Panc1 (cell line): ENCODE results near the gene ZMAT1. TPM values are rescaled to one million over a fixed set of nuclear protein-coding genes. Genes with fewer than 3 reads are reported as not detected.
A peak's percentile ranks its signal among the peaks of the same experiment; 100 is the strongest.

ENCODE experiments used
- ATAC-seq: fragments of 200-7000 bp; cut with Tn5 transposase; 2 replicates; pipeline ENCODE4 v1.9.1; 2020; ENCODE audit warnings: mild to moderate bottlenecking, moderate library complexity
- Bru-seq: library from RNA; stranded (reverse); fragments of 400-500 nt; gene quantifications from one replicate; lab custom pipeline; 2021; lab: Mats Ljungman, UMichigan
- BruChase-seq, 2 experiments: library from RNA; stranded (reverse); fragments of 400-500 nt; gene quantifications; one replicate each; lab custom pipeline; 2021; lab: Mats Ljungman, UMichigan
- BruUV-seq: library from RNA; stranded (reverse); fragments of 400-500 nt; replicated peaks from 2 replicates; lab custom pipeline; 2021; lab: Mats Ljungman, UMichigan
- CTCF ChIA-PET: fragments of 300-600 bp; sonication (Branson Sonifier 250); formaldehyde crosslinking; loops from one replicate; lab custom pipeline; 2022; ENCODE audit warnings: antibody characterized with exemption; lab: Charles Lee
- POLR2A ChIA-PET: fragments of 300-600 bp; sonication (Branson Sonifier 250); formaldehyde crosslinking; loops from one replicate; lab custom pipeline; 2022; ENCODE audit warnings: antibody characterized with exemption; lab: Charles Lee
- DNase-seq: peaks from one replicate; pipeline ENCODE4 v3.0.0-alpha.2; 2010; ENCODE audit warnings: low read depth, low spot score
- H3K27ac ChIP-seq: 2 replicates; pipeline ENCODE4 v1.5.1; 2011; ENCODE audit warnings: mild to moderate bottlenecking, low read length, inconsistent platforms
- H3K27me3 ChIP-seq: fragments of 200-500 bp; sonication (Bioruptor generic); 2 replicates; pipeline ENCODE4 v1.6.0; 2014; ENCODE audit warnings: low read length, inconsistent platforms; ENCODE audit not compliant: control insufficient read depth, insufficient read depth
- H3K36me3 ChIP-seq: fragments of 200-500 bp; sonication (Bioruptor generic); 2 replicates; pipeline ENCODE4 v1.5.1; 2014; ENCODE audit warnings: inconsistent platforms, mild to moderate bottlenecking, low read length, moderate library complexity; ENCODE audit not compliant: control insufficient read depth, insufficient read depth
- H3K4me1 ChIP-seq: 2 replicates; pipeline ENCODE4 v1.5.1; 2011; ENCODE audit warnings: inconsistent platforms, mild to moderate bottlenecking, low read length, moderate library complexity; ENCODE audit not compliant: control insufficient read depth, insufficient read depth
- H3K4me3 ChIP-seq, 2 experiments: 2 replicates each; pipeline ENCODE4 v1.5.1; 2011 to 2012; ENCODE audit warnings: low read depth in 2 of 2, low read length in 2 of 2, mild to moderate bottlenecking in 2 of 2, inconsistent platforms in 1 of 2, moderate library complexity in 1 of 2
- H3K9me3 ChIP-seq: fragments of 200-500 bp; sonication (Bioruptor generic); 2 replicates; pipeline ENCODE4 v1.5.1; 2014; ENCODE audit warnings: low read depth, mild to moderate bottlenecking, inconsistent platforms, low read length, moderate library complexity; ENCODE audit not compliant: control insufficient read depth, insufficient read depth
- POLR2AphosphoS5 ChIP-seq: IDR thresholded peaks from 2 replicates; pipeline ENCODE4 v1.6.1; 2012; ENCODE audit warnings: mild to moderate bottlenecking, low read depth, low read length, moderate library complexity
- REST ChIP-seq, 2 experiments: IDR thresholded peaks; 2 replicates each; pipeline ENCODE4 v1.6.1; 2011 to 2012; ENCODE audit warnings: low read depth in 2 of 2, control low read depth in 1 of 2, low read length in 1 of 2, mild to moderate bottlenecking in 1 of 2, moderate library complexity in 1 of 2; ENCODE audit not compliant: insufficient read depth in 1 of 2
- SIN3A ChIP-seq: IDR thresholded peaks from 2 replicates; pipeline ENCODE4 v1.6.1; 2012; ENCODE audit warnings: low read depth, mild to moderate bottlenecking, low read length, moderate library complexity, borderline replicate concordance; ENCODE audit not compliant: insufficient read depth
- TCF7L2 ChIP-seq: IDR thresholded peaks from 2 replicates; pipeline ENCODE4 v1.6.1; 2011; ENCODE audit warnings: mild to moderate bottlenecking, low read depth, low read length, inconsistent platforms
- in situ Hi-C: cut with HindIII; loops from 2 replicates; pipeline ENCODE4 v1.10.0; 2016; ENCODE audit warnings: low sequenced_read_pairs, low pct_unique_long_range_greater_than_20kb
- intact Hi-C: fragments of 100-400 bp; cut with micrococcal nuclease; formaldehyde crosslinking; loops from one replicate; pipeline ENCODE4 v1.10.0; 2022; ENCODE audit not compliant: unreplicated experiment
- long read RNA-seq: library from polyadenylated mRNA; unstranded; transcript quantifications from one replicate; pipeline ENCODE4 v2.0.0, GENCODE V29; 2021; ENCODE audit not compliant: unreplicated experiment
- polyA plus RNA-seq: library from polyadenylated mRNA; unstranded; fragments of >200 nt; gene quantifications from one replicate; pipeline ENCODE4 v1.2.1, GENCODE V29; 2012; ENCODE audit warnings: missing spikeins; ENCODE audit not compliant: insufficient read length
- total RNA-seq: library from RNA; stranded (reverse); gene quantifications from one replicate; pipeline ENCODE4 v1.2.1, GENCODE V29; 2021; ENCODE audit not compliant: unreplicated experiment
- TF ChIP-seq, protein P1 (sequence below): fragments of 450-650 bp; IDR thresholded peaks from 2 replicates; pipeline ENCODE4 v1.5.1; 2017; ENCODE audit warnings: mild to moderate bottlenecking

The ZMAT1 gene
- total RNA-seq, result 5.7 TPM
- polyA plus RNA-seq, result 2.7 TPM
- Bru-seq, nascent RNA, result percentile 54 among the genes with signal in this experiment
- percentile 67 among the genes with signal in this experiment for BruChase-seq, experiment 1, labeled RNA remaining after a 2-hour chase
- percentile 73 among the genes with signal in this experiment for BruChase-seq, experiment 2, labeled RNA remaining after a 6-hour chase
- long read RNA-seq, full-length matches to known transcripts, result 1 of 6 reads
- long read RNA-seq, partial matches to known transcripts, result 0 of 6 reads
- long read RNA-seq, other reads (novel, unspliced or antisense), result 5 of 6 reads

GRCh38 chrX:101931488-101932248 is at the start of gene ZMAT1:
TSS of gene ZMAT1 (minus strand) at chrX:101932027. CDS start at chrX:101932008, 19 bp downstream.
- DNase-seq, result peak; percentile 80
- Histone ChIP-seq H3K4me3 (peak within 1 kb of the TSS; percentile 61 to 76), H3K27me3 (no peaks in the 10 kb centered on the region), H3K27ac (peak within 1 kb of the TSS; percentile 90), H3K4me1 (peaks cover 3% of the 10 kb centered on the region; the same call in 1 of the 2 replicates), H3K36me3 (no peaks in the 10 kb centered on the region), H3K9me3 (no peaks in the 10 kb centered on the region)
- ChIA-PET CTCF (no interaction called here), POLR2A (interaction anchor here (0.6 to 1.3 kb wide), 3 partner anchors 28 to 53 kb away, joined by 3 to 5 read pairs (median 3); no protein-coding TSS in a partner anchor)
- in situ Hi-C loops, result no loop called here
- intact Hi-C loops, result no loop called here
- peak; percentile 96 for ATAC-seq
- TF ChIP-seq, protein P1, sequence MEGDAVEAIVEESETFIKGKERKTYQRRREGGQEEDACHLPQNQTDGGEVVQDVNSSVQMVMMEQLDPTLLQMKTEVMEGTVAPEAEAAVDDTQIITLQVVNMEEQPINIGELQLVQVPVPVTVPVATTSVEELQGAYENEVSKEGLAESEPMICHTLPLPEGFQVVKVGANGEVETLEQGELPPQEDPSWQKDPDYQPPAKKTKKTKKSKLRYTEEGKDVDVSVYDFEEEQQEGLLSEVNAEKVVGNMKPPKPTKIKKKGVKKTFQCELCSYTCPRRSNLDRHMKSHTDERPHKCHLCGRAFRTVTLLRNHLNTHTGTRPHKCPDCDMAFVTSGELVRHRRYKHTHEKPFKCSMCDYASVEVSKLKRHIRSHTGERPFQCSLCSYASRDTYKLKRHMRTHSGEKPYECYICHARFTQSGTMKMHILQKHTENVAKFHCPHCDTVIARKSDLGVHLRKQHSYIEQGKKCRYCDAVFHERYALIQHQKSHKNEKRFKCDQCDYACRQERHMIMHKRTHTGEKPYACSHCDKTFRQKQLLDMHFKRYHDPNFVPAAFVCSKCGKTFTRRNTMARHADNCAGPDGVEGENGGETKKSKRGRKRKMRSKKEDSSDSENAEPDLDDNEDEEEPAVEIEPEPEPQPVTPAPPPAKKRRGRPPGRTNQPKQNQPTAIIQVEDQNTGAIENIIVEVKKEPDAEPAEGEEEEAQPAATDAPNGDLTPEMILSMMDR, result no peak
- TF ChIP-seq SIN3A, result 0 out of 2 replicates have a peak, but pooled peaks have one; percentile 43
- no TSS peak for BruUV-seq

DNA sequence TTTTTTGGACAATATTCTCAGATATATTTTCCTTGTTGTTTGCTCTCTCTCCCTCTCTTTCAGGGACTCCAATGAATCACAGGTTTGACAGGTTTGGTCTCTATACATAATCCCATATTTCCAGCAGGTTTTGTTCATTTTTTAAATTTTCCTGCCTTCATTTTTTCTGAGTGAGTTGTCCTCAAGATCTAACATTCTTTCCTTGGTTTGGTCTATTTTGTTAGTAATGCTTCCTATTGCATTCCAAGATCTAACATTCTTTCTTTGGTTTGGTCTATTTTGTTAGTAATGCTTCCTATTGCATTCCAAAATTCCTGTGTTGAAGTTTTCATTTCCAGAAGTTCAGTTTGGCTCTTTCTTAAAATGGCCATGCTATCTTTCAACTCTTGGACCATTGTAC is 45.3 kb upstream of the ZMAT1 start:
- Histone ChIP-seq H3K4me3 (no peak overlapping the region), H3K4me1 (no peaks in the 10 kb centered on the region), H3K27ac (no peak overlapping the region), H3K9me3 (no peaks in the 10 kb centered on the region), H3K36me3 (no peaks in the 10 kb centered on the region), H3K27me3 (no peaks in the 10 kb centered on the region)
- ChIA-PET POLR2A (no interaction called here), CTCF (no interaction called here)
- in situ Hi-C loops (no loop called here), intact Hi-C loops (no loop called here)
- DNase-seq (no peak), ATAC-seq (no peak)
- TF ChIP-seq, protein P1, result no peak
- TF ChIP-seq REST (IDR thresholded peaks at IDR 0.05; ENCODE audit: insufficient read depth in 1 of 2, low read depth in 2 of 2, low read length in 1 of 2) (no peak), POLR2AphosphoS5 (no peak), TCF7L2 (no peak), SIN3A (no peak)
- BruUV-seq, result no TSS peak
